ENCODE data around the gene SMAD6.

Gene SMAD6

GRCh38 chr15:66702035-66702786 lies at the start of gene SMAD6:
SMAD6 (plus strand) TSS chr15:66702236; CDS start chr15:66703259, 1,023 bp downstream.
- peak; percentile 78 for FAIRE-seq

- no peak for FAIRE-seq
These were observed 49.2 kb upstream of the SMAD6 start for GRCh38 chr15:66652806-66653205.

- no peak for FAIRE-seq
These were observed 48.6 kb upstream of the SMAD6 start for GRCh38 chr15:66653398-66653797.

GRCh38 chr15:66653852-66654251 lies 48.2 kb upstream of the SMAD6 start:
- no peak for FAIRE-seq

GRCh38 chr15:66654361-66654738 lies 47.7 kb upstream of the SMAD6 start:
- FAIRE-seq, result no peak

GRCh38 chr15:66654739-66655375 lies 47.2 kb upstream of the SMAD6 start:
- no peak for FAIRE-seq

- no peak for FAIRE-seq
These were observed 46.5 kb upstream of the SMAD6 start for GRCh38 chr15:66655511-66655910.

GRCh38 chr15:66655997-66656396 lies 46.0 kb upstream of the SMAD6 start:
- no peak for FAIRE-seq

- FAIRE-seq, result no peak
These were observed 44.6 kb upstream of the SMAD6 start for GRCh38 chr15:66657185-66658020.

GRCh38 chr15:66658044-66658443 lies 44.0 kb upstream of the SMAD6 start:
- FAIRE-seq, result no peak

GRCh38 chr15:66658855-66659254 lies 43.2 kb upstream of the SMAD6 start:
- no peak for FAIRE-seq

GRCh38 chr15:66659384-66659783 lies 42.7 kb upstream of the SMAD6 start:
- FAIRE-seq, result no peak

GRCh38 chr15:66661432-66662096 lies 40.5 kb upstream of the SMAD6 start:
- FAIRE-seq, result no peak

- FAIRE-seq, result no peak
These were observed 39.5 kb upstream of the SMAD6 start for GRCh38 chr15:66662522-66662921.

GRCh38 chr15:66663664-66664063 lies 38.4 kb upstream of the SMAD6 start:
- FAIRE-seq, result no peak

- no peak for FAIRE-seq
These were observed 31.9 kb upstream of the SMAD6 start for GRCh38 chr15:66670175-66670574.

GRCh38 chr15:66670762-66671580 lies 31.1 kb upstream of the SMAD6 start:
- no peak for FAIRE-seq

GRCh38 chr15:66672867-66673266 lies 29.2 kb upstream of the SMAD6 start:
- FAIRE-seq, result no peak

GRCh38 chr15:66673410-66674322 lies 28.4 kb upstream of the SMAD6 start:
- no peak for FAIRE-seq

- no peak for FAIRE-seq
These were observed 27.3 kb upstream of the SMAD6 start for GRCh38 chr15:66674756-66675155.

GRCh38 chr15:66675446-66675845 lies 26.6 kb upstream of the SMAD6 start:
- no peak for FAIRE-seq

All from A204.1 (cell line).